Esophagus muscularis mucosa (tissue), 4 donors: ENCODE data around the gene MAMLD1. TPM values are rescaled to one million over a fixed set of nuclear protein-coding genes. Genes with fewer than 3 reads are reported as not detected.

Experiments used
- DNase-seq: peaks from one replicate; pipeline ENCODE4 v3.0.0-alpha.2; 2017; ENCODE audit errors: extremely low spot score
- H3K27ac ChIP-seq, 4 donors: fragments of 200-600 bp; sonication (generic); replicated peaks in 1 of 4; 1 replicate in 3 of 4; 2 replicates in 1 of 4; pipeline ENCODE4 v1.5.1; 2016 to 2019; ENCODE audit warnings: mild to moderate bottlenecking in 1 of 4
- H3K27me3 ChIP-seq, 4 donors: fragments of 200-600 bp; sonication (generic); one replicate each; pipeline versions ENCODE4 v1.5.1 to v1.6.0; 2016 to 2019
- H3K36me3 ChIP-seq, 4 donors: fragments of 200-600 bp; sonication (generic); one replicate each; pipeline ENCODE4 v1.5.1; 2016 to 2019
- H3K4me1 ChIP-seq, 4 donors: fragments of 200-600 bp; sonication (generic); one replicate each; pipeline ENCODE4 v1.5.1; 2016 to 2019
- H3K4me3 ChIP-seq, 4 donors: fragments of 200-600 bp; sonication (generic); 1 replicate in 2 of 4; 2 replicates in 2 of 4; pipeline ENCODE4 v1.5.1; 2016 to 2019; ENCODE audit warnings: mild to moderate bottlenecking in 4 of 4, moderate library complexity in 1 of 4
- H3K9me3 ChIP-seq, 4 donors: fragments of 200-600 bp; sonication (generic); 1 replicate in 3 of 4; 2 replicates in 1 of 4; pipeline ENCODE4 v1.5.1; 2016 to 2019
- EP300 ChIP-seq: sonication (generic); formaldehyde crosslinking; IDR thresholded peaks from one replicate; pipeline ENCODE4 v1.6.1; 2017; ENCODE audit warnings: antibody characterized with exemption
- POLR2A ChIP-seq: fragments of 450-650 bp; IDR thresholded peaks from one replicate; pipeline ENCODE4 v1.6.1; 2017; ENCODE audit warnings: antibody characterized with exemption, moderate library complexity, mild to moderate bottlenecking, low read depth
- POLR2AphosphoS5 ChIP-seq, 2 donors: sonication (generic); formaldehyde crosslinking; IDR thresholded peaks; one replicate each; pipeline ENCODE4 v1.6.1; 2017; ENCODE audit warnings: antibody characterized with exemption in 2 of 2
- WGBS: methylation state at CpG from one replicate; pipeline ENCODE4 v1.1.5; 2018; 5-methylcytosine and 5-hydroxymethylcytosine counted together
- intact Hi-C: fragments of 100-400 bp; cut with DNase I; formaldehyde crosslinking; loops from one replicate; pipeline ENCODE4 v1.15.1; 2023
- total RNA-seq, 4 donors: library from RNA; depleted of rRNA; stranded (reverse); fragments of >200 nt; gene quantifications; one replicate each; pipeline versions ENCODE4 v1.1.0 to v1.2.1, GENCODE V29; 2016
- TF ChIP-seq, protein P1 (sequence below), 3 experiments: fragments of 200-600 bp in 2 of 3; fragments of 450-650 bp in 1 of 3; sonication (generic) in 2 of 3; IDR thresholded peaks; one replicate each; pipeline ENCODE4 v1.5.1; 2017 to 2019; ENCODE audit warnings: antibody characterized with exemption in 3 of 3, mild to moderate bottlenecking in 2 of 3, moderate library complexity in 1 of 3

Gene MAMLD1, protein sequence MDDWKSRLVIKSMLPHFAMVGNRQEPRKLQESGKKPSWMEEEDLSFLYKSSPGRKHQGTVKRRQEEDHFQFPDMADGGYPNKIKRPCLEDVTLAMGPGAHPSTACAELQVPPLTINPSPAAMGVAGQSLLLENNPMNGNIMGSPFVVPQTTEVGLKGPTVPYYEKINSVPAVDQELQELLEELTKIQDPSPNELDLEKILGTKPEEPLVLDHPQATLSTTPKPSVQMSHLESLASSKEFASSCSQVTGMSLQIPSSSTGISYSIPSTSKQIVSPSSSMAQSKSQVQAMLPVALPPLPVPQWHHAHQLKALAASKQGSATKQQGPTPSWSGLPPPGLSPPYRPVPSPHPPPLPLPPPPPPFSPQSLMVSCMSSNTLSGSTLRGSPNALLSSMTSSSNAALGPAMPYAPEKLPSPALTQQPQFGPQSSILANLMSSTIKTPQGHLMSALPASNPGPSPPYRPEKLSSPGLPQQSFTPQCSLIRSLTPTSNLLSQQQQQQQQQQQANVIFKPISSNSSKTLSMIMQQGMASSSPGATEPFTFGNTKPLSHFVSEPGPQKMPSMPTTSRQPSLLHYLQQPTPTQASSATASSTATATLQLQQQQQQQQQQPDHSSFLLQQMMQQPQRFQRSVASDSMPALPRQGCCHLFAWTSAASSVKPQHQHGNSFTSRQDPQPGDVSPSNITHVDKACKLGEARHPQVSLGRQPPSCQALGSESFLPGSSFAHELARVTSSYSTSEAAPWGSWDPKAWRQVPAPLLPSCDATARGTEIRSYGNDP
- total RNA-seq, result 1 to 10 TPM; 1.6 to 5.3 (median 3.3) TPM

DNA sequence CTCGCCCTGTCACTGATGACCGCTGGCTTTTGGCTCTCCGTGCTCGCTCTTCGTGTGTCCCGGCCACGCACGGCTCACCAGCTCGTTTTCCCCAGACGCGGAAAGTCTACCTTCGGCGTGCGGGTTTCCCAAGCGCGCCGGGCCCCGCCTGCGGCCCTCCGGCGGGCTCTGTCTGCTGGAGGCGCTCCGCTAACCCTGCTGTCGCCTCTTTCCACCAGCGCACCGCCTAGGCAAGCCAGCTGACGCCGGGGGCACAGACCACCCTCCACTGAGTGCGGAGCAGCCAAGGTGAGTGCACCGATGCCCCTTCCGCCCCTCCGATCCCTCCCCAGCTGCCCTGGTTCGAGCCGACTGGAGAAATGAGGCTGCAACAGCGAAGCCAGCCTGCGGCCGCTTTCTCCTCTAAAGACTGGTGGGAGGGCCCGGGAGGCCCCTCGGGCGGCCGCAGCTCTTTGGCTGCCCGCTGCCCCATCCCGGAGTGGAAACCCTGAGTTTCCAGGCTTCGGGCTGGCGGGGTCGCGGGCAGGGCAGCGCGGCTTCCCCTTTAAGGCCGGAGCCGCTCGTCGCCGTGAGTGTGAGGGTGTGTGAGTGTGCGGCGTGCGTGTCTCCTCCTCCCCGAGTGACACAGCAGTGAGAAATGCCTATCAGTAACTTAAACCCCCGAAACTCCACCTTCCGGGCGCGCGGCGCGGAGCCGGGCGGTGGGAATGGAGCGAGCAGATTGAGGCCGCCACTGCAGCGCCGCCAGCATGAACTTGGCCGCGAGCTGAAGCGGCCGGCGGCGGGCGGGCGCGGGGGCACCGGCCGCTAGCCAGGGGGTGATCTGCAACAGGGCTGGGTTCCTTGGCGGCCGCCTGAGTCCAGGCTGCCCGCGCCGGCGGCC is at the start of gene MAMLD1:
TSS of gene MAMLD1 (plus strand) at position 719 of the 883 bp plus-strand sequence. CDS start 82,200 bp downstream, outside the sequence.
- Histone ChIP-seq H3K4me3 (peak within 1 kb of the TSS; percentile 61 to 66 (median 64)), H3K27me3 (no peaks in the 10 kb centered on the region), H3K27ac (peak within 1 kb of the TSS; percentile 84 to 90 (median 86)), H3K36me3 (no peaks in the 10 kb centered on the region), H3K9me3 (no peaks in the 10 kb centered on the region), H3K4me1 (peaks cover 8 to 24% (median 14%) of the 10 kb centered on the region in 4 donors)
- TF ChIP-seq POLR2AphosphoS5 (IDR thresholded peaks at IDR 0.05), result peak; percentile 69 to 79
- TF ChIP-seq, protein P1, sequence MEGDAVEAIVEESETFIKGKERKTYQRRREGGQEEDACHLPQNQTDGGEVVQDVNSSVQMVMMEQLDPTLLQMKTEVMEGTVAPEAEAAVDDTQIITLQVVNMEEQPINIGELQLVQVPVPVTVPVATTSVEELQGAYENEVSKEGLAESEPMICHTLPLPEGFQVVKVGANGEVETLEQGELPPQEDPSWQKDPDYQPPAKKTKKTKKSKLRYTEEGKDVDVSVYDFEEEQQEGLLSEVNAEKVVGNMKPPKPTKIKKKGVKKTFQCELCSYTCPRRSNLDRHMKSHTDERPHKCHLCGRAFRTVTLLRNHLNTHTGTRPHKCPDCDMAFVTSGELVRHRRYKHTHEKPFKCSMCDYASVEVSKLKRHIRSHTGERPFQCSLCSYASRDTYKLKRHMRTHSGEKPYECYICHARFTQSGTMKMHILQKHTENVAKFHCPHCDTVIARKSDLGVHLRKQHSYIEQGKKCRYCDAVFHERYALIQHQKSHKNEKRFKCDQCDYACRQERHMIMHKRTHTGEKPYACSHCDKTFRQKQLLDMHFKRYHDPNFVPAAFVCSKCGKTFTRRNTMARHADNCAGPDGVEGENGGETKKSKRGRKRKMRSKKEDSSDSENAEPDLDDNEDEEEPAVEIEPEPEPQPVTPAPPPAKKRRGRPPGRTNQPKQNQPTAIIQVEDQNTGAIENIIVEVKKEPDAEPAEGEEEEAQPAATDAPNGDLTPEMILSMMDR (IDR thresholded peaks at IDR 0.05), result no peak
- DNase-seq, result peak; percentile 92
- 29% methylated on average over 44 of the region's 88 CpGs for WGBS
- intact Hi-C loops, result loop anchor here (10.0 kb wide), 4 partner anchors 122 to 398 kb away; no protein-coding TSS in a partner anchor

DNA sequence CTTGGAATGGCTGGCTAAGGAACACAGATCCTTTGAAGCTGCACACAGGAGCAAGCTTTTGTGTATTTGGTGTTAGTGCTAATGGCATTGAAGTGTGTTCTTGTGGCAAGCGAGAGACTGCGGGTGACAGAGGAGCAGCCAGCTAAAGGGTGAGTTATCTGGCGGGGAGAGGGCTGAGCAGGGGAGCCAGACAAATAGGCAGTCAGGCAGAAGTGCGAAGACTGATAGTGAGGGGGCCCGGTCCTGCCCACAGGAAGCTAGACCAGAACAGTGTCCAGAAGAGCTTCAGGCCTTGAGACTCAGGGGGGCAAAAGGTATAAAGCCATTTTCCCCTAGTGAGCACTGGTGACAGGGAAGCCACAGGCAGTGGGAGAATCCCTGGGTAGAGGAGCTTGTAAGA is 49.6 kb upstream of the MAMLD1 start:
- no peaks in the 10 kb centered on the region for H3K27me3 ChIP-seq
- no peak for DNase-seq
- peaks cover 0 to 5% (median 0%) of the 10 kb centered on the region in 4 donors for H3K4me1 ChIP-seq
- H3K4me3 ChIP-seq, result no peak overlapping the region
- no peak for TF ChIP-seq POLR2AphosphoS5 (IDR thresholded peaks at IDR 0.05)
- TF ChIP-seq POLR2A, result no peak
- no peak for TF ChIP-seq EP300
- TF ChIP-seq, protein P1 (IDR thresholded peaks at IDR 0.05), result no peak
- 78% methylated on average over 5 of the region's 5 CpGs for WGBS
- no peaks in the 10 kb centered on the region for H3K36me3 ChIP-seq
- no peaks in the 10 kb centered on the region for H3K9me3 ChIP-seq
- intact Hi-C loops, result no loop called here
- H3K27ac ChIP-seq, result no peak overlapping the region

DNA sequence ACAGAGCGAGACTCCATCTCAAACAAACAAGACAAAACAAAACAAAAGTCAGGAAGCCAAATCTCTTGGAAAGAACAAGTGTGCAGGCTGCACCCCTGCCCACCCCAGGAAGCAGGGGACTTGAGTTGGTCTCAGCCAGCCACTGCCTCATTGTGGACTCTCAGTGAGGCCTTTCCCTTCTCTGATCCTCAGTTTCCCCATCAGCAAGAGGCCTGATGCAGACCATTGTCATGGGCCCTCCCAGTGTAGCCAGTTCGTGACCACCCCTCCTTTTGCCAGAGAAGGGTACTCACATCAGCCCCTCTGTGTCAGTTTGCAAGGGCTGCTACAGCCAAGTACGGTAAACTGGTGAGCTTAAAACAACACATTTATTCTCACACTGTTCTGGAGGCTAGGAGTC is 48.9 kb upstream of the MAMLD1 start:
- H3K27me3 ChIP-seq, result no peaks in the 10 kb centered on the region
- H3K36me3 ChIP-seq, result no peaks in the 10 kb centered on the region
- H3K4me3 ChIP-seq, result no peak overlapping the region
- 81% methylated on average over 3 of the region's 3 CpGs for WGBS
- H3K27ac ChIP-seq, result no peak overlapping the region
- TF ChIP-seq POLR2A (no peak), POLR2AphosphoS5 (IDR thresholded peaks at IDR 0.05) (no peak), EP300 (no peak)
- TF ChIP-seq, protein P1 (IDR thresholded peaks at IDR 0.05), result no peak
- H3K4me1 ChIP-seq, result peaks cover 0 to 5% (median 0%) of the 10 kb centered on the region in 4 donors
- no peak for DNase-seq
- no peaks in the 10 kb centered on the region for H3K9me3 ChIP-seq
- intact Hi-C loops, result no loop called here

DNA sequence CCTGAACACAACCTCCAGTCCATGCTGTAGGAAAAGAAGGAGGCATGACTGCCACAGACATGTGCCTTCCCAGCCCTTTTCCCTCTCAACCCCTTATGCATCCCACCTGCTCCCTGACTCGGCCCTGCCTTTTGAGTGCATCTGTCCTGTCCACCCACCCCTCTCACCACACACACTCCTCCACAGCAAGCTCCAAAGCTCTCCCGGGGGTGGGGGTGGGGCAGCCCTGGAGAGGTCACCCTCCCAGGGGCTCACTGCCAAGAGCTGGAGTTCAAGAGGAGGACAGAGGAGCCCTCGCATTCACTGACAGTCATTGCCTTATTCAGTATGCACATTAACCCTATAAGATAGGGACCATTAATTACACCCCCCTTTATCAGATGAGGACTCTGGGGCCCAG is 46.6 kb upstream of the MAMLD1 start:
- no peaks in the 10 kb centered on the region for H3K9me3 ChIP-seq
- TF ChIP-seq POLR2AphosphoS5 (IDR thresholded peaks at IDR 0.05) (no peak), EP300 (no peak), POLR2A (no peak)
- TF ChIP-seq, protein P1 (IDR thresholded peaks at IDR 0.05), result no peak
- intact Hi-C loops, result no loop called here
- no peak overlapping the region for H3K27ac ChIP-seq
- peaks cover 0 to 5% (median 0%) of the 10 kb centered on the region in 4 donors for H3K4me1 ChIP-seq
- H3K4me3 ChIP-seq, result no peak overlapping the region
- no peaks in the 10 kb centered on the region for H3K36me3 ChIP-seq
- no peak for DNase-seq
- 38% methylated on average over 3 of the region's 3 CpGs for WGBS
- no peaks in the 10 kb centered on the region for H3K27me3 ChIP-seq
